HEK293 (cell line): Measurements from ENCODE around the gene TDRD9.
A peak's percentile ranks its signal among the peaks of the same experiment; 100 is the strongest.

Source experiments
- CTCF ChIA-PET: fragments of 350-600 bp; formaldehyde crosslinking; extraction: SDS; loops from one replicate; lab custom pipeline; 2021; ENCODE audit warnings: antibody characterized with exemption; lab: Yijun Ruan, JAX
- POLR2A ChIA-PET: fragments of 300-600 bp; formaldehyde crosslinking; extraction: SDS; loops from one replicate; lab custom pipeline; 2020; ENCODE audit warnings: antibody characterized with exemption, inconsistent platforms; lab: Yijun Ruan, JAX
- H3K27ac ChIP-seq: fragments of 200-500 bp; sonication (Bioruptor generic); 2 replicates; pipeline ENCODE4 v1.5.1; 2014; ENCODE audit warnings: low read depth, low read length, control low read depth, inconsistent platforms; ENCODE audit errors: extremely low read depth
- H3K36me3 ChIP-seq, 2 experiments: fragments of 200-500 bp in 1 of 2; sonication (Bioruptor generic) in 1 of 2; 1 replicate in 1 of 2; 2 replicates in 1 of 2; pipeline ENCODE4 v1.5.1; 2014 to 2017; ENCODE audit warnings: inconsistent platforms in 2 of 2, low read length in 2 of 2; ENCODE audit not compliant: control insufficient read depth in 2 of 2, insufficient read depth in 1 of 2
- H3K4me1 ChIP-seq: fragments of 200-500 bp; sonication (Bioruptor generic); 2 replicates; pipeline ENCODE4 v1.5.1; 2014; ENCODE audit warnings: mild to moderate bottlenecking, low read length, inconsistent platforms; ENCODE audit not compliant: control insufficient read depth, insufficient read depth
- H3K4me3 ChIP-seq: 2 replicates; pipeline ENCODE4 v1.5.1; 2011; ENCODE audit warnings: low read depth, mild to moderate bottlenecking, control low read depth, low read length, moderate library complexity
- H3K9me3 ChIP-seq: fragments of 200-500 bp; sonication (Bioruptor generic); 2 replicates; pipeline ENCODE4 v1.5.1; 2014; ENCODE audit warnings: low read depth, low read length, inconsistent platforms; ENCODE audit not compliant: control insufficient read depth, insufficient read depth
- BCL6B ChIP-seq: fragments of 450-650 bp; formaldehyde crosslinking; IDR thresholded peaks from 2 replicates; pipeline ENCODE4 v1.5.1; 2017; ENCODE audit warnings: missing biosample characterization, missing genetic modification characterization
- CTCF ChIP-seq: fragments of 450-650 bp; formaldehyde crosslinking; IDR thresholded peaks from 2 replicates; pipeline ENCODE4 v1.5.1; 2016; ENCODE audit warnings: missing biosample characterization, missing genetic modification characterization
- EGR2 ChIP-seq: fragments of 450-650 bp; formaldehyde crosslinking; IDR thresholded peaks from 2 replicates; pipeline ENCODE4 v1.5.1; 2016; ENCODE audit warnings: low read depth, missing biosample characterization, missing genetic modification characterization
- MEIS1 ChIP-seq: sonication (generic); formaldehyde crosslinking; IDR thresholded peaks from 2 replicates; pipeline ENCODE4 v1.8.1; 2022; ENCODE audit warnings: missing genetic modification reagents, mild to moderate bottlenecking, borderline replicate concordance
- MYNN ChIP-seq: fragments of 450-650 bp; formaldehyde crosslinking; IDR thresholded peaks from 2 replicates; pipeline ENCODE4 v1.5.1; 2016; ENCODE audit warnings: missing biosample characterization, missing genetic modification characterization, borderline replicate concordance
- PRDM2 ChIP-seq: fragments of 450-650 bp; formaldehyde crosslinking; IDR thresholded peaks from 2 replicates; pipeline ENCODE4 v1.5.1; 2016; ENCODE audit warnings: missing biosample characterization, missing genetic modification characterization, borderline replicate concordance
- SP2 ChIP-seq: fragments of 450-650 bp; formaldehyde crosslinking; IDR thresholded peaks from 2 replicates; pipeline ENCODE4 v1.5.1; 2016; ENCODE audit warnings: missing biosample characterization, missing genetic modification characterization
- TSHZ1 ChIP-seq: fragments of 450-650 bp; formaldehyde crosslinking; IDR thresholded peaks from 2 replicates; pipeline ENCODE4 v1.5.1; 2016; ENCODE audit warnings: missing biosample characterization, missing genetic modification characterization, borderline replicate concordance
- WT1 ChIP-seq: fragments of 450-650 bp; formaldehyde crosslinking; IDR thresholded peaks from 2 replicates; pipeline ENCODE4 v1.5.1; 2016; ENCODE audit warnings: missing biosample characterization, missing genetic modification characterization
- ZBTB17 ChIP-seq: fragments of 450-650 bp; formaldehyde crosslinking; IDR thresholded peaks from 2 replicates; pipeline ENCODE4 v1.5.1; 2016; ENCODE audit warnings: missing biosample characterization, missing genetic modification characterization
- ZEB2 ChIP-seq: fragments of 450-650 bp; formaldehyde crosslinking; IDR thresholded peaks from 2 replicates; pipeline ENCODE4 v1.5.1; 2016; ENCODE audit warnings: missing biosample characterization, missing genetic modification characterization
- ZIC2 ChIP-seq: fragments of 450-650 bp; formaldehyde crosslinking; IDR thresholded peaks from 2 replicates; pipeline ENCODE4 v1.5.1; 2016; ENCODE audit warnings: missing biosample characterization, missing genetic modification characterization
- ZNF132 ChIP-seq: fragments of 450-650 bp; formaldehyde crosslinking; IDR thresholded peaks from 2 replicates; pipeline ENCODE4 v1.5.1; 2017; ENCODE audit warnings: missing biosample characterization, missing genetic modification characterization, borderline replicate concordance
- ZNF433 ChIP-seq: fragments of 450-650 bp; formaldehyde crosslinking; IDR thresholded peaks from 2 replicates; pipeline ENCODE4 v1.5.1; 2016; ENCODE audit warnings: missing biosample characterization, missing genetic modification characterization, low read depth
- ZNF501 ChIP-seq: fragments of 450-650 bp; formaldehyde crosslinking; IDR thresholded peaks from 2 replicates; pipeline ENCODE4 v1.5.1; 2016; ENCODE audit warnings: missing biosample characterization, missing genetic modification characterization
- ZNF548 ChIP-seq: fragments of 450-650 bp; formaldehyde crosslinking; IDR thresholded peaks from 2 replicates; pipeline ENCODE4 v1.5.1; 2016; ENCODE audit warnings: missing biosample characterization, missing genetic modification characterization
- ZNF585B ChIP-seq: fragments of 450-650 bp; formaldehyde crosslinking; IDR thresholded peaks from 2 replicates; pipeline ENCODE4 v1.5.1; 2016; ENCODE audit warnings: missing biosample characterization, missing genetic modification characterization
- ZNF600 ChIP-seq: fragments of 450-650 bp; formaldehyde crosslinking; IDR thresholded peaks from 2 replicates; pipeline ENCODE4 v1.5.1; 2016; ENCODE audit warnings: missing biosample characterization, missing genetic modification characterization
- ZNF645 ChIP-seq: fragments of 450-650 bp; formaldehyde crosslinking; IDR thresholded peaks from 2 replicates; pipeline ENCODE4; 2016; ENCODE audit warnings: missing biosample characterization, missing genetic modification characterization
- ZNF654 ChIP-seq: fragments of 450-650 bp; formaldehyde crosslinking; IDR thresholded peaks from 2 replicates; pipeline ENCODE4 v1.5.1; 2016; ENCODE audit warnings: low read depth, missing biosample characterization, missing genetic modification characterization
- ZNF701 ChIP-seq: fragments of 450-650 bp; formaldehyde crosslinking; IDR thresholded peaks from 2 replicates; pipeline ENCODE4 v1.5.1; 2016; ENCODE audit warnings: missing biosample characterization, missing genetic modification characterization
- ZNF707 ChIP-seq: fragments of 450-650 bp; formaldehyde crosslinking; IDR thresholded peaks from 2 replicates; pipeline ENCODE4 v1.5.1; 2016; ENCODE audit warnings: missing biosample characterization, missing genetic modification characterization
- ZNF76 ChIP-seq: fragments of 450-650 bp; formaldehyde crosslinking; IDR thresholded peaks from 2 replicates; pipeline ENCODE4; 2016; ENCODE audit warnings: low read depth, missing biosample characterization, missing genetic modification characterization, borderline replicate concordance

TDRD9 gene

GRCh38 chr14:103910262-103910935 lies 17.9 kb upstream of the TDRD9 start (continued):
- TF ChIP-seq TSHZ1 (tag by site-specific recombination) = no peak
- TF ChIP-seq ZNF548 (tag by site-specific recombination) = no peak
- peak; percentile 92 for TF ChIP-seq EGR2 (tag by site-specific recombination)
- TF ChIP-seq ZNF600 (tag by site-specific recombination) = 0 out of 2 replicates have a peak, but pooled peaks have one; percentile 22
- TF ChIP-seq ZNF654 (tag by site-specific recombination) = peak; percentile 82
- TF ChIP-seq ZEB2 = 0 out of 2 replicates have a peak, but pooled peaks have one; percentile 29
- TF ChIP-seq SP2 (tag by site-specific recombination) = peak; percentile 27; the same call in 1 of the 2 replicates
- no peak for TF ChIP-seq ZNF132 (tag by site-specific recombination)
- no peak; the same call in 1 of the 2 replicates for TF ChIP-seq ZNF76 (tag by site-specific recombination)
- TF ChIP-seq ZNF501 (tag by site-specific recombination) = 0 out of 2 replicates have a peak, but pooled peaks have one; percentile 43
- TF ChIP-seq ZNF707 (tag by site-specific recombination) = no peak
- peak; percentile 46; the same call in 1 of the 2 replicates for TF ChIP-seq ZBTB17 (tag by site-specific recombination)
- peak; percentile 83 for TF ChIP-seq CTCF (tag by site-specific recombination)

GRCh38 chr14:103910984-103911383 lies 17.3 kb upstream of the TDRD9 start:
- no peaks in the 10 kb centered on the region for H3K9me3 ChIP-seq
- H3K36me3 ChIP-seq = peaks cover 30 to 54% of the 10 kb centered on the region in 2 experiments
- H3K27ac ChIP-seq = no peak overlapping the region
- H3K4me3 ChIP-seq = no peak overlapping the region
- ChIA-PET POLR2A (interaction anchor here (0.6 to 1.1 kb wide), 3 partner anchors 51 to 125 kb away, joined by 3 to 5 read pairs (median 5); no protein-coding TSS in a partner anchor), CTCF (interaction anchor here (1.2 to 5.7 kb wide), 10 partner anchors 10 to 104 kb away, joined by 3 to 65 read pairs (median 6); a partner anchor contains a TSS)
- H3K4me1 ChIP-seq = no peaks in the 10 kb centered on the region
- TF ChIP-seq PRDM2 (tag by site-specific recombination) (no peak), ZNF645 (no peak), ZNF433 (no peak), WT1 (tag by site-specific recombination) (no peak), ZIC2 (no peak), ZNF701 (tag by site-specific recombination) (no peak), ZNF585B (no peak), BCL6B (tag by site-specific recombination) (no peak), MEIS1 (CRISPR knock-in tag) (no peak), MYNN (tag by site-specific recombination) (no peak)
